ENCODE data around the gene ZCCHC7.

- TF ChIP-seq CTCF (IDR thresholded peaks at IDR 0.05) (no peak), FOSL2 (IDR thresholded peaks at IDR 0.05) (no peak), FOSL2 (CRISPR knock-in tag; IDR thresholded peaks at IDR 0.05) (no peak), EP300 (IDR thresholded peaks at IDR 0.05) (no peak), USF2 (IDR thresholded peaks at IDR 0.05) (no peak), MYC (IDR thresholded peaks at IDR 0.05; ENCODE audit: borderline replicate concordance, low read length) (no peak), RCOR1 (IDR thresholded peaks at IDR 0.05; ENCODE audit: low read depth, low read length) (no peak), ELK1 (IDR thresholded peaks at IDR 0.05; ENCODE audit: low read depth, low read length) (no peak), CHD2 (IDR thresholded peaks at IDR 0.05; ENCODE audit: low read length, partially characterized antibody) (no peak), SMC3 (IDR thresholded peaks at IDR 0.05) (no peak), PHF8 (IDR thresholded peaks at IDR 0.05; ENCODE audit: borderline replicate concordance, low read depth) (no peak), NFE2L2 (conservative IDR thresholded peaks at IDR 0.05; ENCODE audit: low read length) (no peak), ESRRA (IDR thresholded peaks at IDR 0.05; ENCODE audit: borderline replicate concordance, low read length) (no peak), REST (IDR thresholded peaks at IDR 0.05) (no peak), MAX (IDR thresholded peaks at IDR 0.05) (no peak)
Observed at GRCh38 chr9:37167456-37168047, 47.2 kb downstream of the ZCCHC7 start.
